Astrocyte (in vitro differentiated cells and primary cell): ENCODE measurements around the gene TRMT61A. TPM values are rescaled to one million over a fixed set of nuclear protein-coding genes. Genes with fewer than 3 reads are reported as not detected.
A peak's percentile ranks its signal among the peaks of the same experiment; 100 is the strongest.

Source experiments
- DNase-seq: peaks from one replicate; pipeline ENCODE4 v3.0.0-alpha.2; 2010; ENCODE audit warnings: low read depth
- FAIRE-seq: peaks from 2 replicates; lab custom pipeline; 2011; peaks lifted over from hg19 to GRCh38; lab: Jason Lieb, UNC
- H2AFZ ChIP-seq: 2 replicates; pipeline ENCODE4 v1.6.0; 2012; ENCODE audit warnings: low read depth, low read length, inconsistent platforms
- H3K27ac ChIP-seq: 2 replicates; pipeline ENCODE4 v1.5.1; 2011; ENCODE audit warnings: low read depth, low read length, inconsistent platforms
- H3K27me3 ChIP-seq: 2 replicates; pipeline ENCODE4 v1.6.0; 2011; ENCODE audit warnings: low read length, inconsistent platforms; ENCODE audit not compliant: insufficient read depth
- H3K36me3 ChIP-seq: 2 replicates; pipeline ENCODE4 v1.5.1; 2011; ENCODE audit warnings: low read length, inconsistent platforms; ENCODE audit not compliant: insufficient read depth
- H3K4me1 ChIP-seq: 2 replicates; pipeline ENCODE4 v1.5.1; 2011; ENCODE audit warnings: low read length, inconsistent platforms; ENCODE audit not compliant: insufficient read depth
- H3K4me2 ChIP-seq: 2 replicates; pipeline ENCODE4 v1.6.0; 2012; ENCODE audit warnings: low read length, inconsistent platforms
- H3K4me3 ChIP-seq: 2 replicates; pipeline ENCODE4 v1.5.1; 2011; ENCODE audit warnings: low read depth, mild to moderate bottlenecking, low read length, inconsistent platforms; ENCODE audit not compliant: insufficient read depth
- H3K79me2 ChIP-seq: 2 replicates; pipeline ENCODE4 v1.6.0; 2012; ENCODE audit warnings: mild to moderate bottlenecking, low read length, inconsistent platforms; ENCODE audit not compliant: insufficient read depth
- H3K9ac ChIP-seq: 2 replicates; pipeline ENCODE4 v1.6.0; 2012; ENCODE audit warnings: mild to moderate bottlenecking, low read length, inconsistent platforms
- H3K9me3 ChIP-seq: 2 replicates; pipeline ENCODE4 v1.5.1; 2012; ENCODE audit warnings: low read depth, mild to moderate bottlenecking, low read length, inconsistent platforms; ENCODE audit not compliant: insufficient read depth
- H4K20me1 ChIP-seq: 2 replicates; pipeline ENCODE4 v1.6.0; 2012; ENCODE audit warnings: low read length, inconsistent platforms; ENCODE audit not compliant: insufficient read depth
- H3K27ac Mint-ChIP-seq: one replicate; pipeline ENCODE4 v1.8.0; 2021; ENCODE audit warnings: mild to moderate bottlenecking, mixed read lengths; ENCODE audit not compliant: unreplicated experiment
- H3K27me3 Mint-ChIP-seq: one replicate; pipeline ENCODE4 v1.8.0; 2021; ENCODE audit warnings: low read depth, mixed read lengths; ENCODE audit not compliant: unreplicated experiment
- H3K36me3 Mint-ChIP-seq: one replicate; pipeline ENCODE4 v1.8.0; 2021; ENCODE audit warnings: low read depth, mixed read lengths; ENCODE audit not compliant: unreplicated experiment
- H3K4me1 Mint-ChIP-seq: one replicate; pipeline ENCODE4 v1.8.0; 2021; ENCODE audit warnings: low read depth, mixed read lengths; ENCODE audit not compliant: unreplicated experiment
- H3K4me3 Mint-ChIP-seq: one replicate; pipeline ENCODE4 v1.8.0; 2021; ENCODE audit warnings: mild to moderate bottlenecking, moderate library complexity, mixed read lengths; ENCODE audit not compliant: unreplicated experiment
- H3K9me3 Mint-ChIP-seq: one replicate; pipeline ENCODE4 v1.8.0; 2021; ENCODE audit warnings: mild to moderate bottlenecking, mixed read lengths; ENCODE audit not compliant: unreplicated experiment
- CTCF ChIP-seq: IDR thresholded peaks from 2 replicates; pipeline ENCODE4 v1.5.1; 2011; ENCODE audit warnings: low read depth, mild to moderate bottlenecking, inconsistent platforms, low read length, moderate library complexity; ENCODE audit not compliant: insufficient read depth
- EZH2 ChIP-seq: IDR thresholded peaks from 2 replicates; pipeline ENCODE4 v1.6.1; 2012; ENCODE audit warnings: mild to moderate bottlenecking, low read length, inconsistent platforms; ENCODE audit not compliant: insufficient read depth
- total RNA-seq: library from RNA; stranded (reverse); gene quantifications from 2 replicates; pipeline ENCODE4 v1.2.1, GENCODE V29; 2021

The TRMT61A gene
- total RNA-seq, 1 donor from 2014 or later: 12.4 TPM

- TF ChIP-seq CTCF (no peak), EZH2 (peak; percentile 81)
- FAIRE-seq: no peak
- H3K9me3 Mint-ChIP-seq: no peaks in the 10 kb centered on the region
- no peak overlapping the region for H3K27ac Mint-ChIP-seq
- Histone ChIP-seq H3K79me2 (no peaks in the 10 kb centered on the region), H3K4me3 (peak overlapping the region; percentile 46), H3K27ac (no peak overlapping the region), H3K36me3 (no peaks in the 10 kb centered on the region), H3K9ac (peak overlapping the region; percentile 23), H3K9me3 (no peaks in the 10 kb centered on the region), H3K4me1 (peaks cover 34% of the 10 kb centered on the region), H4K20me1 (peaks cover 41% of the 10 kb centered on the region), H3K27me3 (peaks cover 14% of the 10 kb centered on the region), H2AFZ (no peak overlapping the region), H3K4me2 (peak overlapping the region; percentile 80)
- H3K36me3 Mint-ChIP-seq: no peaks in the 10 kb centered on the region
- H3K27me3 Mint-ChIP-seq: peaks cover 6% of the 10 kb centered on the region
- peaks cover 14% of the 10 kb centered on the region for H3K4me1 Mint-ChIP-seq
- H3K4me3 Mint-ChIP-seq: peak overlapping the region; percentile 74
- DNase-seq: no peak
These were observed 6.9 kb upstream of the TRMT61A start for GRCh38 chr14:103521951-103522563.

GRCh38 chr14:103522649-103523574, 6.1 kb upstream of the TRMT61A start, which contains the start of gene CKB:
Gene CKB, minus strand, starts transcription at chr14:103522830. Its CDS starts 337 bp downstream, at chr14:103522493.
- peaks cover 34% of the 10 kb centered on the region for H3K4me1 ChIP-seq
- no peaks in the 10 kb centered on the region for H3K9me3 ChIP-seq
- peaks cover 32% of the 10 kb centered on the region for H4K20me1 ChIP-seq
- Mint-ChIP-seq H3K36me3 (peaks cover 2% of the 10 kb centered on the region), H3K27ac (no peak within 1 kb of the TSS), H3K9me3 (no peaks in the 10 kb centered on the region), H3K4me3 (peak within 1 kb of the TSS; percentile 74), H3K27me3 (peaks cover 6% of the 10 kb centered on the region), H3K4me1 (peaks cover 11% of the 10 kb centered on the region)
- peaks cover 14% of the 10 kb centered on the region for H3K27me3 ChIP-seq
- peak within 1 kb of the TSS; percentile 80 for H3K4me2 ChIP-seq
- no peaks in the 10 kb centered on the region for H3K79me2 ChIP-seq
- FAIRE-seq (no peak), DNase-seq (no peak)
- peak within 1 kb of the TSS; percentile 46 for H3K4me3 ChIP-seq
- no peak within 1 kb of the TSS for H2AFZ ChIP-seq
- H3K36me3 ChIP-seq: no peaks in the 10 kb centered on the region
- TF ChIP-seq EZH2 (peak; percentile 90), CTCF (no peak)
- no peak within 1 kb of the TSS for H3K27ac ChIP-seq
- H3K9ac ChIP-seq: peak within 1 kb of the TSS; percentile 23
